Progenitor cell of endocrine pancreas (in vitro differentiated cells): ENCODE data around the gene TH. TPM values are rescaled to one million over a fixed set of nuclear protein-coding genes. Genes with fewer than 3 reads are reported as not detected.

Experiments
- DNase-seq: peaks from one replicate; pipeline ENCODE4 v3.0.0; 2021; ENCODE audit warnings: low spot score; ENCODE audit not compliant: unreplicated experiment
- H3K27ac Mint-ChIP-seq: 2 replicates; pipeline ENCODE4 v1.8.0; 2021; ENCODE audit warnings: mild to moderate bottlenecking, moderate library complexity, mixed read lengths
- H3K27me3 Mint-ChIP-seq: 2 replicates; pipeline ENCODE4 v1.8.0; 2021; ENCODE audit warnings: mixed read lengths
- H3K36me3 Mint-ChIP-seq: 2 replicates; pipeline ENCODE4 v1.8.0; 2022; ENCODE audit warnings: mixed read lengths; ENCODE audit not compliant: insufficient read depth
- H3K4me1 Mint-ChIP-seq: 2 replicates; pipeline ENCODE4 v1.8.0; 2021; ENCODE audit warnings: low read depth, mixed read lengths
- H3K4me3 Mint-ChIP-seq: 2 replicates; pipeline ENCODE4 v1.8.0; 2021; ENCODE audit warnings: low read depth, mild to moderate bottlenecking, moderate library complexity, mixed read lengths
- H3K9me3 Mint-ChIP-seq: 2 replicates; pipeline ENCODE4 v1.8.0; 2021; ENCODE audit warnings: low read depth, mixed read lengths
- total RNA-seq: library from RNA; stranded (reverse); gene quantifications from 2 replicates; pipeline ENCODE4 v1.2.1, GENCODE V29; 2021
- TF ChIP-seq, protein P1 (sequence below): fragments of 200-600 bp; sonication (generic); IDR thresholded peaks from one replicate; pipeline ENCODE4 v1.5.0; 2021; ENCODE audit warnings: antibody characterized with exemption, mild to moderate bottlenecking; ENCODE audit not compliant: unreplicated experiment

Gene TH
- total RNA-seq, 1 donor from 2014 or later: 0.53 TPM

DNA sequence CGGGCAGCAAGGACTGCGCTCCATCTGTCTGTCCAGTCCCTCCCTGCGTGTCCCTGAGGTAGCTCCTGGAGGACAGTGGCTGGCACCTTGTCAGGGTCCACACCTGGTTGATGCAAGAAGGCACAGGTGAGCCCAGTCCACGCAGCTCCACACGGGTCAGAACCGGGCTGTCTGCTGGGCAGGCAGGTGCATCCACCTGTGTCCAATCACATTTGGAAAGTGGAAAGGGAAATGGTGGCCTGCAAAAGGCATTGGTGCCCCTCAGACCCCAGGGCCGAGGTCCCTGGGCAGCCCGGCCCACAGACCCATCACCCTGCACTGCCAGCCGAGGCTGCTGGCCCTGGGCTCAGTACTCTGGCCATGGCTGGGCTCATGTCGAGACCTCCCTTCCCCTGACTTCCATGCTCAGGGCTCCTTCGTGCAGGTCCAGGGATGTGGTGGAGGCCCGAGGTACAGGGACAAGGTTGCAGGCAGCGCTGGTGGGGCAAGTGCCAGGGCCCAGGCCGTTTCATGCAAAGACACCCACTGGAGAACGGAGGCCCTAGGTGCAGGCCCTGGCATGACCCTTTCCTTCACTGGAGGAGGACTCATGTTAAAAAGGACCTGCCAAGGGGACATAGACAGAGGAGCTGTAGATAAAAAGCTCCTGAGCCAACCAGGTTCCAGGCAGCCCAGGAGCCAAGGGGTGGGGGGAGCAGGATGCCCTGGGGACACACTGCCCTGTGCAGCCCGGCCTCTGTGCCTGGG is 38.9 kb upstream of the TH start:
- Mint-ChIP-seq H3K4me1 (peaks cover 37% of the 10 kb centered on the region), H3K27me3 (peaks cover 45% of the 10 kb centered on the region), H3K27ac (no peak overlapping the region), H3K4me3 (no peak overlapping the region), H3K36me3 (no peaks in the 10 kb centered on the region), H3K9me3 (no peaks in the 10 kb centered on the region)
- TF ChIP-seq, protein P1, sequence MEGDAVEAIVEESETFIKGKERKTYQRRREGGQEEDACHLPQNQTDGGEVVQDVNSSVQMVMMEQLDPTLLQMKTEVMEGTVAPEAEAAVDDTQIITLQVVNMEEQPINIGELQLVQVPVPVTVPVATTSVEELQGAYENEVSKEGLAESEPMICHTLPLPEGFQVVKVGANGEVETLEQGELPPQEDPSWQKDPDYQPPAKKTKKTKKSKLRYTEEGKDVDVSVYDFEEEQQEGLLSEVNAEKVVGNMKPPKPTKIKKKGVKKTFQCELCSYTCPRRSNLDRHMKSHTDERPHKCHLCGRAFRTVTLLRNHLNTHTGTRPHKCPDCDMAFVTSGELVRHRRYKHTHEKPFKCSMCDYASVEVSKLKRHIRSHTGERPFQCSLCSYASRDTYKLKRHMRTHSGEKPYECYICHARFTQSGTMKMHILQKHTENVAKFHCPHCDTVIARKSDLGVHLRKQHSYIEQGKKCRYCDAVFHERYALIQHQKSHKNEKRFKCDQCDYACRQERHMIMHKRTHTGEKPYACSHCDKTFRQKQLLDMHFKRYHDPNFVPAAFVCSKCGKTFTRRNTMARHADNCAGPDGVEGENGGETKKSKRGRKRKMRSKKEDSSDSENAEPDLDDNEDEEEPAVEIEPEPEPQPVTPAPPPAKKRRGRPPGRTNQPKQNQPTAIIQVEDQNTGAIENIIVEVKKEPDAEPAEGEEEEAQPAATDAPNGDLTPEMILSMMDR: no peak
- no peak for DNase-seq

- Mint-ChIP-seq H3K27me3 (peaks cover 43% of the 10 kb centered on the region), H3K36me3 (no peaks in the 10 kb centered on the region), H3K4me3 (no peak overlapping the region), H3K4me1 (peaks cover 37% of the 10 kb centered on the region), H3K27ac (no peak overlapping the region), H3K9me3 (no peaks in the 10 kb centered on the region)
- TF ChIP-seq, protein P1: no peak
- no peak for DNase-seq
Measured at GRCh38 chr11:2209900-2210321, 38.3 kb upstream of the TH start.

GRCh38 chr11:2209370-2209801 is 37.8 kb upstream of the TH start:
- Mint-ChIP-seq H3K9me3 (no peaks in the 10 kb centered on the region), H3K4me3 (no peak overlapping the region), H3K4me1 (peaks cover 36% of the 10 kb centered on the region), H3K36me3 (no peaks in the 10 kb centered on the region), H3K27ac (no peak overlapping the region), H3K27me3 (peaks cover 38% of the 10 kb centered on the region)
- TF ChIP-seq, protein P1: no peak
- peak; percentile 9 for DNase-seq

DNA sequence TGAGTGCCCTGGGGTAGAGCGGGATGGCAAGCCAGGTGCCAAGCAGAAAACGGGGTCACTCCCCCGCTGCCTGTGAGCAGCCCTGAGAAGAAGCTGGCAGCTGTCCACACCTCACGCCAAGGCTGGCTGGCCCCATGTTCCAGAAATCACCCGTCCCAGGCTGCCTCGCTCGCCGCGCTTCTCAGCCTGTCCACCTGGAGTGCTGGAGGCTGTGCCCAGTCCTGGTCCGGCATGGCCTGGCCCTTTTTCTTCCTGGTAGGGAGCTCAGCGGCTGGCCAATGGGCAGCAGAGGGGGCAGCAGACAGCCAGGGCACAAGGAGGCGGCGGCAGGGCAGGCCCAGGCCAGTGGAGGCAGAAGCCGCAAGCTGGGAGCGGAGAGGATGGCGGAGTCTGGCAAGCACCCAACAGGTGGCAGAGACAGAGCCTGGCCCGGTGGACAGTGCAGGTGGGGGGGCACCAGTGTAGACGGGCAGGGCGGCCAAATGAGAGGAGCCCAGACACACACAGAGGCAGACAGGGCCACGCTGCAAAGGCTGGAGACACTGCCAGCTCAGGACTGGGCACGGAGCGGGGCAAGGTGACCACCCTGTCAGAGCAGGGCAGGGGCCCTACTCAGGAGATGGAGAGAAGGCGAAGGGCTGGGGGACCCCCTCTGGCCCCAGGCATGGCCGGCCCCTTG is 37.2 kb upstream of the TH start:
- Mint-ChIP-seq H3K9me3 (no peaks in the 10 kb centered on the region), H3K4me1 (peaks cover 33% of the 10 kb centered on the region), H3K27ac (no peak overlapping the region), H3K4me3 (no peak overlapping the region), H3K36me3 (no peaks in the 10 kb centered on the region), H3K27me3 (peaks cover 32% of the 10 kb centered on the region)
- TF ChIP-seq, protein P1: peak; percentile 34
- peak; percentile 9 for DNase-seq

DNA sequence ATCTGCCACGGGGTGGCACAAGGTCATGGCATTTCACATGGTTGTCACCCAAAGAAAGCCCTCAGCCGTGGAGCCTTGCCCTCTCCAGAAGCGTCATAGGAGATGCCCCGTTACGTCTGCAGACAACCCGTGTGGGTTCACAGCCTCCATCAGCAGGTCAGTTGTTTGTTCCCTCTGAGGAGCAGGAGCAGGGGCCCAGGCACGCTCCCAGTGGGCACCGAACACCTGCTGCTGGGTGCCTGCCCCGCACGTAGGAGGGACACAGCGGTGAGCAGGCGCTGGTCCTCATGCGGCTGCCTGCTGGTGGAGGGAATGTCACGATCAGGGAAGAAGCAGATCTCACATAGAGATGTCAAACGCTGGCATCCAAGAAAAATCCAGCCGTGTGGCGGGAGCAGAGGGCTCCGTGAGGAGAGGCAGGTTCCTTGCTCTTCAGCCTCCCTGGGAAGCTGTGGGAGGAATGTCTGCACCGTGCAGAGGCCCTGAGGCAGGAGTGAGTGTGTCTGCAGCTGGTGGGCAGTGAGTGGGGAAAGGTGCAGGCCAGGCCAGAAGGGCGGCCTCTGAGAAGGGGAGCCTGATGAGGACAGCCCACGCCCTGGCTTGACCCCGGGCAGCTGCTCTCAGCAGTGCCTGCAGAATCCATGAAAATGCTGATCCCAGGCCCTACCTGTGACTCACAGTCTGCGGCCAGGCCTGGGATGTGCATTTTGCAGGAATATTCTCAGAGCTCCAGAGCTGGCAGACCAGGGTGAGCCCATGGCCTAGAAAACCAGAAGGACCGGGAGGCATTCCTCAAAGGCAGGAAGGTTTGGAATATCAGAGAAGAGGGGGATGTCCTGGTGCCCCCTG is 36.4 kb upstream of the TH start:
- TF ChIP-seq, protein P1: no peak
- Mint-ChIP-seq H3K4me3 (no peak overlapping the region), H3K27me3 (peaks cover 25% of the 10 kb centered on the region), H3K9me3 (no peaks in the 10 kb centered on the region), H3K4me1 (peaks cover 30% of the 10 kb centered on the region), H3K36me3 (no peaks in the 10 kb centered on the region), H3K27ac (peak overlapping the region; percentile 85)
- DNase-seq: peak; percentile 7
